22Rv1 (cell line): Measurements from ENCODE around the gene HELZ.

Experiments used
- H3K27ac ChIP-seq: fragments of 450-650 bp; 2 replicates; pipeline ENCODE4 v1.5.1; 2017
- CTCF ChIP-seq: fragments of 450-650 bp; IDR thresholded peaks from 2 replicates; pipeline ENCODE4 v1.5.1; 2017; ENCODE audit warnings: mild to moderate bottlenecking
- ZFX ChIP-seq: fragments of 450-650 bp; IDR thresholded peaks from 2 replicates; pipeline ENCODE4 v1.6.1; 2017; ENCODE audit warnings: antibody characterized with exemption, borderline replicate concordance

HELZ gene

GRCh38 chr17:67215991-67216421 lies 29.0 kb downstream of the HELZ start:
- H3K27ac ChIP-seq, result peak overlapping the region; percentile 56
- TF ChIP-seq ZFX (no peak), CTCF (no peak)

GRCh38 chr17:67212714-67213417 lies 32.1 kb downstream of the HELZ start:
- TF ChIP-seq CTCF, result no peak
- TF ChIP-seq ZFX, result no peak
- H3K27ac ChIP-seq, result no peak overlapping the region

- no peak overlapping the region for H3K27ac ChIP-seq
- no peak for TF ChIP-seq ZFX
- TF ChIP-seq CTCF, result no peak
These were observed 32.8 kb downstream of the HELZ start for GRCh38 chr17:67212231-67212630.

DNA sequence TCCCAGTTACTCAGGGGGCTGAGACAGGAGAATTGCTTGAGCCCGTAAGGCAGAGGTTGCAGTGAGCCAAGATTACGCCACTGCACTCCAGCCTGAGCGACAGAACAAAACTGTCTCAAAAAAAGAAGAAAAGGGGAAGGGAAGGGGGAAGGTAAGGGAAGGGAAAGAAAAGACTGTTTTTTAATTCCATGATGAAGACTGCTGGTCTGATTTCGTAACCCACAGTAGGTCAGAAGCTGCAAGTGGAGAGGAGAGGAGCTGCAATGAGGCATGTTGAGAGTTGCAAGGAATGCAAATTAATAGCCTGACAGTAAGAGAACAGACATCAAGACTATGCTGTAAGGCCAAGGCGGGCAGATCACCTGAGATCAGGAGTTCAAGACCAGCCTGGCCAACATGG lies 33.3 kb downstream of the HELZ start:
- TF ChIP-seq CTCF, result no peak
- no peak for TF ChIP-seq ZFX

GRCh38 chr17:67210915-67211314 lies 34.1 kb downstream of the HELZ start:
- no peak for TF ChIP-seq ZFX
- no peak for TF ChIP-seq CTCF
- H3K27ac ChIP-seq, result no peak overlapping the region

More for the DNA sequence above, 33.3 kb downstream of the HELZ start:
- no peak overlapping the region for H3K27ac ChIP-seq

DNA sequence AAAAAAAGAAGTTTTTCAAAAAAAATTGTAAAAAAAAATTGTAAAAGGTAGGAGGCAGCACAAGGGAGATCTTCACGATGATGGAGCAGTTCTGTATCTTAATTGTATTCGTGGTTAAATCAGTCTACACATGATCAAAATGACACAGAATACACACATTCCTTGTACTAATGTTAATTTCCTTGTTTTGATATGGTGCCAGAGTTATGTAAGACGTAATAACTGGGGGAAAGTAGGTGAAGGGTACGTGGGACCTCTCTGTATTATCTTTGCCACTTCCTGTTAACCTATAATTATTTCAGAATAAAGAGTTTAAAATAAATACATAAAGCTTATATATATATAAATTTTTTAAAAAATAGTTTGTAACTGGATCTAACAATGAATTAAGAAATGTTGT lies 36.8 kb downstream of the HELZ start:
- no peak for TF ChIP-seq ZFX
- TF ChIP-seq CTCF, result no peak
- H3K27ac ChIP-seq, result no peak overlapping the region

DNA sequence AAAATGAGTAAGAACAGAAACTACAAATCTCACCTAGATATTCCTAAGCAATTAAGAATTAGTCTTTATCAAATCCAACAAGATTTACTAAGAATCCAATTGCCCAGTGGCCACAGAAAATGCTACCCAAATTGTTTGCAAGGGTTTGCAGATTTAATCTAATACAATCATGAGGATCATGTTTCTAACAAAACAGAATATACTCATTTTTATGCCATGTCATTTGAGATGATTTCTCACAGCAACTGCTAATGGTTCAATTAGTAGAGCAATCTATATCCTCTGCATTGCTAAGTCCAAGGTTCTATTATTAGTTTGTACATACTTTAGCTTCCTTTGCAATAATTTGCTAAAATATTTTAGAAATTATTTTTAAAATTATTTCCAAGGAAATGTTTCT lies 41.2 kb downstream of the HELZ start:
- no peak for TF ChIP-seq CTCF
- no peak for TF ChIP-seq ZFX
- no peak overlapping the region for H3K27ac ChIP-seq
